Muscle of back (tissue), 13 donors: ENCODE measurements around the gene RAB3GAP2. TPM values are rescaled to one million over a fixed set of nuclear protein-coding genes. Genes with fewer than 3 reads are reported as not detected.
A peak's percentile ranks its signal among the peaks of the same experiment; 100 is the strongest.
"Not testable (repeated sequence)": the region's sequence is repeated elsewhere in the genome, so short reads cannot be mapped to it uniquely, and the experiment has no call there.

ENCODE experiments used
- DNase-seq, 3 donors: peaks; one replicate each; pipeline versions ENCODE4 v3.0.0 to v3.0.0-alpha.2; 2013
- long read RNA-seq, 9 donors: transcript quantifications; one replicate each; lab custom pipeline, GENCODE V29; 2026
- polyA plus RNA-seq, 10 donors: library from polyadenylated mRNA; unstranded; fragments of 120-200 nt; gene quantifications; one replicate each; pipeline ENCODE4 v1.2.1, GENCODE V29; 2013; ENCODE audit not compliant: insufficient read length in 10 of 10

The RAB3GAP2 gene
- 10 to 100 TPM; 15.1 to 27.3 (median 20.6) TPM for polyA plus RNA-seq
- long read RNA-seq, donor 1, partial matches to known transcripts = 0 of 2 reads
- long read RNA-seq, donor 1, other reads (novel, unspliced or antisense) = 0 of 2 reads
- long read RNA-seq, donor 2, partial matches to known transcripts = 0 of 1 reads
- long read RNA-seq, donor 2, other reads (novel, unspliced or antisense) = 0 of 1 reads
- long read RNA-seq, donor 3 = 0 reads
- long read RNA-seq, donor 4, partial matches to known transcripts = 0 of 1 reads
- long read RNA-seq, donor 4, other reads (novel, unspliced or antisense) = 0 of 1 reads
- long read RNA-seq, donor 5 = 0 reads
- long read RNA-seq, donor 6 = 0 reads
- long read RNA-seq, donor 7, partial matches to known transcripts = 0 of 1 reads
- long read RNA-seq, donor 7, other reads (novel, unspliced or antisense) = 0 of 1 reads
- long read RNA-seq, donor 8 = 0 reads
- long read RNA-seq, donor 9, partial matches to known transcripts = 14 of 14 reads
- long read RNA-seq, donor 9, other reads (novel, unspliced or antisense) = 0 of 14 reads

DNA sequence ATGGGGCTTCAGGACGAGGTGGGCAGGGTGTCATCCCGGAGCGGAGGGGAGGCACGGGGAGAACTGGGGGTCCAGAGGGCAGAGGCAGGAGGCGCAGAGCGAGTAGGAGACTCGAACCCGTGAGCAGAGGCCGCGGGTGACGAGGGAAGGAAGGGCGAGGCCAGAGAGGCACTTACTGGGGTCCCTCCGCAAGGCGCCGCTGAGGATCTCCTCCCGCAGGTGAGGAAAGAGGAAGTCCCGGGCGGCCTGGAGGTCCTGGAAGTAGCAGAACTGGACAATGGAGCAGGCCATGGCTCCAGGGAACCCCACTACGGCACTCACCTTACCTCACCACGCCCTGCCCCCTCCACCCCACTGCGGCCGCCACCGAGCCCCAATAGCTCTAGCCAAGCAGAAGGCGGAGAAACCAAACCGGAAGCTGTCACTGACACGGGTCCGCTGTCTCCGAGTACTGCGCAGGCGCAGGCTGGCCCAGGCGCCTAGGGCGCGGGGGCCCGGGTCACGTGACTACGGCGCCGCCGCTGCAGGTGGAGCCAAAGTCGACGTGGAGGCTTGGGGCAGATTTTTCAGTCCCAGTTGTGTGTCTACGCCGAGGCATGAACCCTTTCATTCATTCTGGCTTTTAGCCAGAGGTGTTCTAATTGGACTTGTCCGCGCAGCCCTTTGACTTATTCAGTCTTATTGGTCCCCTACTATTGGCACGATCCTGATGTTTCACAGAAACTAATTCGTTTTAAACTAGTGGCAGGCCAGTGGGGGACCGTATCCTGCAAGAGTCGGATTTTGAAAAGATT is at the start of gene RAB3GAP2:
RAB3GAP2 (minus strand) TSS at position 407 of the 794 bp plus-strand sequence; CDS start at position 291, 116 bp downstream.
- DNase-seq = peak; percentile 94 to 98 (median 98)

DNA sequence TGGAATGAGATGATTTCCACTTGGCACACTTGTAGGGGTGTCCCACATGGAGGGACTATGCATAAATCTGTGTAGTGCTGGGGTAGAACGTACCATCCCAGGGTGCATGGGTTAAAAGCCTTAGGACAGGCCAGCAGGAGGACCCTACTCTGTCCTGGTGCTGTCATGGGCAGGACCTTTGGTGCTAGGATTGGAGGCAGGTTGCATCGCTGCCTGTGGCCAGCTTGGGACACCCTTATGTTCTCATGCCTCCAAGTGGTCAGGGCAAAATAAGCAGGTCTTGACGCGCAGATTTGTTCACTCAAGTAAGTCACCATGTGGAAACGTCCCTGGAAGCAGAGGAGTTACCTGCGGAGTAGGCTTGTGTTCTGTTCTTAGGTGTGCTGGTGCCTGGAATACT is 49.5 kb upstream of the RAB3GAP2 start:
- no peak for DNase-seq

DNA sequence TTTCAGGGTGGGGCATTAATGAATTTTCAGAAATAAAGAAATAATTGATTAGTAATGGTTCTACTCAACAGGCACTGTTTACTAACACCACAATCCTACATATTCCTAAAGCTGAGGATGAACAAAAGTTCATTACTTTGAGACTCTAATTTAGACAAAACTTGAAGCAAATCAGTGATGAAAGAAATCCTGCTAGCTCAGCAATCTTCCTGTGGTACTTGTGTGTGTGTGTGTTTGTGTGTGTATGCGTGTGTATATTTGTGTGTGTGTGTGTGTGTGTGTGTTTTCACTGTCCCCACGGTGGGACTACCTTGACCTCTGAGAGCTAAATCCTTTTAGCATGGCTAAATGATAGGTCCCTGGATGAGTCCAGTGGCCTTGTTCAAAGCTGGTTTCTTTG is 48.5 kb upstream of the RAB3GAP2 start:
- no peak for DNase-seq

DNA sequence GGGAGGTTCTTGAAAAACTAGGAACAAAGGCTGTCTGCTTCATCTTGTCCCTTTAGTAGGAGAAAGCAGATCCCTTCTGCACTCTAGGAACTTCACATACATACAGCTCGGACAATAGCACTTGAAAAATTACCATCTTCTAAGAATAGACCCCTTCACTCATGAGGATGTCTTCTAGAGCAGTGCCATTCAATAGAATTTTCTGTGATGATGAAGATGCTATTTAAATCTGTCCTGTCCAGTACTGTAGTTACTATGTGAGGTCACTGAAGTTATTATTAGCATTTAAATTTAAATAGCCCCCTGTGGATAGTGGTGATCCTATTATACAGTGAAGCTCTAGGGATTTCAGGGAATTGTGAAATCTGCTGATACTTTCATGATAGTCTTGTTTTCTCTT is 46.4 kb upstream of the RAB3GAP2 start:
- no peak for DNase-seq

- no peak for DNase-seq
Observed at GRCh38 chr1:220317161-220317560, 44.9 kb upstream of the RAB3GAP2 start.

- DNase-seq = no peak
Observed at GRCh38 chr1:220316305-220316704, 44.1 kb upstream of the RAB3GAP2 start.

- DNase-seq = no peak
Observed at GRCh38 chr1:220315070-220315839, 43.0 kb upstream of the RAB3GAP2 start.

- DNase-seq = no peak
Observed at GRCh38 chr1:220313576-220313975, 41.3 kb upstream of the RAB3GAP2 start.

DNA sequence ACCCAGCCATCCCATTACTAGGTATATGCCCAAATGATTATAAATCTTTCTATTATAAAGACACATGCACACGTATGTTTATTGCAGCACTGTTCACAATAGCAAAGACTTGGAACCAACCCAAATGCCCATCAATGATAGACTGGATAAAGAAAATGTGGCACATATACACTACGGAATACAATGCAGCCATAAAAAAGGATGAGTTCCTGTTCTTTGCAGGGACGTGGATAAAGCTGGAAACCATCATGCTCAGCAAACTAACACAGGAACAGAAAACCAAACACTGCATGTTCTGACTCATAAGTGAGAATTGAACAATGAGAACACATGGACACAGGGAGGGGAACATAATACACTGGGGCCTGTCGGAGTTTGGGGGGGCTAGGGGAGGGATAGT is 37.9 kb upstream of the RAB3GAP2 start:
- not testable (repeated sequence) for DNase-seq

GRCh38 chr1:220307607-220308006 is 35.4 kb upstream of the RAB3GAP2 start:
- DNase-seq = no peak

DNA sequence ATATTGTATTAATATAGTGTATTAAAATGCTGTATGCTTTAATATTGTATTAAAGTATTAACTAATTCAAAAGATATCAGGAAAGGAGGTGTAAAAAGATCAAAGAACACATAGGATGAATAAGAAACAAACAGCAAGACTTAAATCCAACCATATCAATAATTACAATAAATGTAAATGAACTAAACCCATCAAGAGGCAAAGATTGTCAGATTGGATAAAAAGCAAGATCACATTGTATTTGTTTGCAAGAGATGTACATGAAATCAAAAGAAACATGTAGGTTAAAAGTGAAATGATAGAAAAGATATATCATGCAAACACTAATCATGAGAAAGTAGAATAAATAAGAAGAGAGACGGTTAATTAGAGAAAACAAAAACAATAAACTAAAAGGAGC is 34.1 kb upstream of the RAB3GAP2 start:
- DNase-seq = no peak

- DNase-seq = no peak
Observed at GRCh38 chr1:220303871-220304270, 31.6 kb upstream of the RAB3GAP2 start.

DNA sequence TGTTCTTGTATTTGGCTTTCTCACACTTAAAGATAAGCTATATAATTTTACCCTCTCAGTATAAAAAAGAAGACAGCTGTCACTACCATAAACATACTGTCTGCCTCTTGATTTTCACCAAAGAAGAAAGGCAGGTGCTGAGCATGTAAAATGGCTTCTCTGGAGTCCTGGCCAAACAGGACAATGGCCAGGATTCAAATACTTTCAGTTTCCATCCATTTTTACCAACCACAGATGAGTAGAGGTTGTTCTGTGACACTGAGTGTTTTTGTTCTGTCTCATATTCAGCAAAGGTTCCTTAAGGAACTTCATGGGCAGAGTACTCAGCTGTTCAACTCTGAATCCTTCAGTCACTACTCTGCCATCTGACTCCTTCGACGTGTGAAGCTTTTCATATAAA is 29.4 kb upstream of the RAB3GAP2 start:
- no peak for DNase-seq

GRCh38 chr1:220300442-220301121 is 28.3 kb upstream of the RAB3GAP2 start:
- DNase-seq = peak; percentile 84 to 94 (median 90)

DNA sequence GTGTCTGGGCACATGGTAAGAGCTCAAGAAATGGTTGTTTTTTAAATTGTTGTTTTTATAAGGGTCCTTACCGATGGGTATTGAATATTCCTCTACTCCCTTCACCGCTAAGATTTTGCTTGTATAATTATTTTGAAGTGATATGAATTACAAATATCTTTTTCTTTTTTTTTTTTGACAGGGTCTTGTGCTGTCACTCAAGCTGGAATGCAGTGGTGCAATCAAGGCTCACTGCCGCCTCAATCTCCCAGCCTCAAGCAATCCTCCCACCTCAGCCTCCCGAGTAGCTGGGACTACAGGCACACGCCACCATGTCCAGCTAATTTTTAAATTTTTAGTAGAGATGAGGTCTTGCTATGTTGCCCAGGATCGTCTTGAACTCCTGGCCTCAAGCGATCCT is 27.1 kb upstream of the RAB3GAP2 start:
- no peak for DNase-seq

DNA sequence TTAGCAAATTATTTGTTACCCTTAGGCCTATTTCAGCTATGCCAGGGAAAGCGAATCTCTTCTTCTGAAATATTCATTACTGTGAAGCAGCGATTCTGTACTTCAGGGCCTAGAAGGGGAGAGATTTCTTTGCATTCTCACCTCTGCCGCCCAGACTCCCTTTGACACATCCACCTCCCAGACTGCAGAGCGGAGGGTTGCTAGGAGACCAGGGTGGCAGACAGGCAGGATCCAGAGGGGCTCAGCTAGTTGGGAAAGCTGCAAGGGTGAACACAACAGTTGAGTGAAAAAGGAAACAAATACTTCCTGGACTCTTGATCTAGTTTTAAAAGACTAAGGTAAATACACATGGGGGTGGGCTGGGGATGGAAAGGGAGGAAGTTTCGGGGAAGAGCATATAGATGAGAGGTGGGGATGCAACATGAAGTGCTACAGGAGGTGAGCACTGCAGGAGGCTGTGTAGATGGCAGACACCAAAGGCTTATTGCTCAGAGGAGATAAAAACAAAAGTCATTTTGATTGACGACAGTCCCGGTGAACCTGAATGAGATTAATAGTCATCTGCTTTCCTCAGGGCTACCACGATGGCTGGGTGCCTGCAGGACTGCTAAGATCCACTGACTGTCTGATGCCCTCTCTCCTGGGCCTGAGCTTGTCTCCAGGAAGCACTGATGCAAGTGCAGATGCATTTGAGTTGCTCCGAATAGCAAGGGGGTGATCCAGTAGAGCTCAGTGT is 26.4 kb upstream of the RAB3GAP2 start:
- no peak for DNase-seq

DNA sequence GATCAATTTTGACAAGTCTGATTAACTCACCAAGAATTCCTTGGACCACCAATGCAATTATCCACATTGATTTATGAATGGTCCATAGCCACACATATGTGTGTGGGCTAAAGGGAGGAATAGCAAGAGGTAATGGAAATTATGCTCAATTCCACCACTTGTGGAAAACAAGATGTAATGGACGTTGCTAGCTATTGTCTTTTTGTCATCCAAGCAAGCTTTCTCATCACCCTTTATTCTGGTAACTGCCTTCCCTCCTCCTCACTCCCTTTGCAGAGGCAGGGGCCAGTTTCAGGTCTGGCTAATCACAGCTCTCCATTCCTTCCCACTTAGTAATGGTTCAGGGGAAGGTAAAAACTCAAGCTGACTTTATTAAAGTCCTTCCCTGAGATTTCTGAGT is 24.7 kb upstream of the RAB3GAP2 start:
- DNase-seq = no peak

DNA sequence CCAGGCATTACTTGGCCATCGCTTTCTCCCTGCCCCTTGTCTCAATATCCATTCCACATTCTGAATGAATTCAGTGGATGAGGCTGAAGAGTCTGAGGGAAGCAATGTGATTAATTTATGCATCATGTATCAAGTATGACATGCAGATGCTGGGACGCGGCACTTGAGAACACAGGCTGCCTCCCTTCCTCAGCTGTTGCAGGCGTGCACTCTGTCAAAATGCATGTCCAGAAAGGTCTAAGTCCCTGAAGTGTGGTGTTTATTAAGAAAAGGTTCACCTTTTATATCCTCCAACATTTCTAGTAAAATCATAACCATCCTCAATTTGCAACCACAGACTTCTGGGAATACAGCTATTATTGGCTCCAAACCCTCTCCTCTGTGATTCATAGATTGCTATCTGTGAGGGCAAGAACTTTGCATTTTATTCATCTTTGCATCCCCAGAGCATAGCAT is 22.6 kb upstream of the RAB3GAP2 start:
- DNase-seq = no peak

GRCh38 chr1:220291580-220291979 is 19.3 kb upstream of the RAB3GAP2 start:
- no peak for DNase-seq

GRCh38 chr1:220290140-220290761 is 18.0 kb upstream of the RAB3GAP2 start:
- DNase-seq = no peak
